GM12878 (cell line): ENCODE data around the gene LONRF2. TPM values are rescaled to one million over a fixed set of nuclear protein-coding genes. Genes with fewer than 3 reads are reported as not detected.

Experiments
- ATAC-seq: fragments of 200-7000 bp; cut with Tn5 transposase; 3 replicates; pipeline ENCODE4 v1.9.1; 2020; ENCODE audit warnings: mild to moderate bottlenecking, moderate library complexity
- BruUV-seq: library from RNA; stranded (reverse); fragments of 400-500 nt; replicated peaks from 2 replicates; lab custom pipeline; 2021; lab: Mats Ljungman, UMichigan
- CTCF ChIA-PET: fragments of 300-600 bp; sonication (Branson Sonifier 250); formaldehyde crosslinking; extraction: SDS; loops from one replicate; lab custom pipeline; 2021; ENCODE audit warnings: inconsistent platforms; lab: Yijun Ruan, JAX
- POLR2A ChIA-PET: fragments of 350-600 bp; formaldehyde crosslinking; extraction: SDS; loops from one replicate; lab custom pipeline; 2021; ENCODE audit warnings: inconsistent platforms; lab: Charles Lee
- RAD21 ChIA-PET: fragments of 300-600 bp; sonication (Branson Sonifier 250); formaldehyde crosslinking; loops from one replicate; lab custom pipeline; 2023; ENCODE audit warnings: antibody characterized with exemption; ENCODE audit not compliant: unreplicated experiment; lab: Charles Lee
- SMC1A ChIA-PET: fragments of 300-600 bp; sonication (Branson Sonifier 250); formaldehyde crosslinking; loops from one replicate; lab custom pipeline; 2023; ENCODE audit not compliant: unreplicated experiment, uncharacterized antibody; lab: Charles Lee
- DNase-seq: peaks from one replicate; pipeline ENCODE4 v3.0.0-alpha.2; 2011; ENCODE audit warnings: low read depth, low spot score
- FAIRE-seq: peaks from 3 replicates; lab custom pipeline; 2011; peaks lifted over from hg19 to GRCh38; lab: Jason Lieb, UNC
- H2AFZ ChIP-seq: 2 replicates; pipeline ENCODE4 v1.6.0; 2011; ENCODE audit warnings: low read depth, low read length, control low read depth; ENCODE audit not compliant: control insufficient read depth
- H3K27ac ChIP-seq: 2 replicates; pipeline ENCODE4 v1.5.1; 2011; ENCODE audit warnings: control low read depth; ENCODE audit not compliant: control insufficient read depth, insufficient read depth
- H3K27me3 ChIP-seq, 2 experiments: replicated peaks in 1 of 2; 2 replicates each; pipeline versions ENCODE4 v1.6.0 to v1.6.1; 2011; ENCODE audit warnings: low read length in 1 of 2; ENCODE audit not compliant: control insufficient read depth in 2 of 2, insufficient read depth in 2 of 2
- H3K36me3 ChIP-seq, 2 experiments: 2 replicates each; pipeline ENCODE4 v1.5.1; 2011; ENCODE audit warnings: low read length in 1 of 2; ENCODE audit not compliant: control insufficient read depth in 2 of 2, insufficient read depth in 2 of 2
- H3K4me1 ChIP-seq: 2 replicates; pipeline ENCODE4 v1.6.1; 2011; ENCODE audit warnings: mild to moderate bottlenecking, low read length, moderate library complexity, mixed read lengths; ENCODE audit not compliant: control insufficient read depth, insufficient read depth
- H3K4me2 ChIP-seq: 2 replicates; pipeline ENCODE4 v1.6.0; 2011; ENCODE audit warnings: control low read depth; ENCODE audit not compliant: control insufficient read depth, insufficient read depth
- H3K4me3 ChIP-seq: fragments of 200-600 bp; sonication (generic); 2 replicates; pipeline ENCODE4 v1.5.1; 2016
- H3K79me2 ChIP-seq: 2 replicates; pipeline ENCODE4 v1.6.0; 2011; ENCODE audit warnings: low read length; ENCODE audit not compliant: control insufficient read depth, insufficient read depth
- H3K9ac ChIP-seq: 2 replicates; pipeline ENCODE4 v1.8.0; 2011; ENCODE audit warnings: low read length, control low read depth, mixed read lengths; ENCODE audit not compliant: control insufficient read depth, insufficient read depth
- H3K9me3 ChIP-seq: replicated peaks from 3 replicates; pipeline ENCODE4 v1.5.1; 2011; ENCODE audit warnings: mild to moderate bottlenecking, low read length; ENCODE audit not compliant: control insufficient read depth, insufficient read depth
- H4K20me1 ChIP-seq: 2 replicates; pipeline ENCODE4 v1.6.0; 2011; ENCODE audit not compliant: control insufficient read depth, insufficient read depth
- ATF3 ChIP-seq: IDR thresholded peaks from 2 replicates; pipeline ENCODE4 v1.6.1; 2011; ENCODE audit warnings: low read depth, mild to moderate bottlenecking, low read length, moderate library complexity, borderline replicate concordance; ENCODE audit errors: extremely low read depth
- BRCA1 ChIP-seq: IDR thresholded peaks from 2 replicates; pipeline ENCODE4 v1.6.1; 2011; ENCODE audit warnings: low read depth, low read length, improper control_type of control experiment
- CBX3 ChIP-seq: fragments of 200-600 bp; sonication (generic); IDR thresholded peaks from 2 replicates; pipeline ENCODE4 v1.6.1; 2016; ENCODE audit warnings: low read depth, borderline replicate concordance
- CREB1 ChIP-seq: IDR thresholded peaks from 2 replicates; pipeline ENCODE4 v1.6.1; 2012; ENCODE audit warnings: low read depth, mild to moderate bottlenecking, inconsistent platforms
- CUX1 ChIP-seq: IDR thresholded peaks from 2 replicates; pipeline ENCODE4 v1.6.1; 2012; ENCODE audit warnings: improper control_type of control experiment, low read depth, low read length; ENCODE audit not compliant: insufficient replicate concordance
- EED ChIP-seq: sonication (generic); IDR thresholded peaks from 2 replicates; pipeline ENCODE4 v1.6.1; 2016; ENCODE audit warnings: antibody characterized with exemption, low read depth
- HDGF ChIP-seq: fragments of 450-650 bp; IDR thresholded peaks from 2 replicates; pipeline ENCODE4 v1.6.1; 2016; ENCODE audit warnings: antibody characterized with exemption
- IRF4 ChIP-seq: IDR thresholded peaks from 2 replicates; pipeline ENCODE4 v1.6.1; 2011; ENCODE audit warnings: low read depth, low read length
- MTA2 ChIP-seq: fragments of 450-650 bp; IDR thresholded peaks from 2 replicates; pipeline ENCODE4 v1.6.1; 2016; ENCODE audit warnings: low read depth, mild to moderate bottlenecking, moderate library complexity
- RCOR1 ChIP-seq: conservative IDR thresholded peaks from 2 replicates; pipeline ENCODE4 v1.6.1; 2012; ENCODE audit warnings: low read depth, low read length, improper control_type of control experiment
- SRF ChIP-seq, 2 experiments: IDR thresholded peaks; 2 replicates each; pipeline ENCODE4 v1.6.1; 2011; ENCODE audit warnings: low read depth in 2 of 2, low read length in 2 of 2, mild to moderate bottlenecking in 1 of 2, moderate library complexity in 1 of 2
- TCF3 ChIP-seq: IDR thresholded peaks from 2 replicates; pipeline ENCODE4 v1.6.1; 2012; ENCODE audit warnings: low read depth, mild to moderate bottlenecking, low read length, borderline replicate concordance; ENCODE audit not compliant: insufficient read depth
- USF2 ChIP-seq: IDR thresholded peaks from 2 replicates; pipeline ENCODE4 v1.6.1; 2011; ENCODE audit warnings: low read depth, low read length, improper control_type of control experiment, borderline replicate concordance
- WGBS: methylation state at CpG from one replicate; pipeline ENCODE4 v1.1.6; 2016; ENCODE audit warnings: low lambda C conversion rate; ENCODE audit not compliant: insufficient replicate concordance, insufficient coverage; ENCODE audit errors: missing lambda C conversion rate; 5-methylcytosine and 5-hydroxymethylcytosine counted together
- in situ Hi-C: fragments of 300-500 bp; cut with MboI; formaldehyde crosslinking; loops from 9 replicates; pipeline ENCODE4 v1.14.3; 2018; ENCODE audit warnings: mixed read lengths
- intact Hi-C: fragments of 100-400 bp; cut with micrococcal nuclease; formaldehyde crosslinking; loops from one replicate; pipeline ENCODE4 v1.14.2; 2022; ENCODE audit not compliant: unreplicated experiment
- polyA plus RNA-seq, 11 experiments: library from polyadenylated mRNA; depleted of rRNA in 4 of 11; unstranded in 6 of 11; stranded (reverse) in 5 of 11; fragments of >200 nt; fragmentation: Nextera tagmentation in 4 of 11; fragmentation: Illumina TruSeq in 1 of 11; extraction: Ambion mirVana in 4 of 11; extraction: Trizol in 1 of 11; gene quantifications; 1 replicate in 1 of 11; 2 replicates in 10 of 11; pipeline versions ENCODE4 v1.2.1 to v1.2.3, GENCODE V29; 2011 to 2016; ENCODE audit warnings: inconsistent platforms in 2 of 11, missing spikeins in 2 of 11, low read depth in 1 of 11
- total RNA-seq, 4 experiments: library from RNA; depleted of rRNA in 3 of 4; stranded (reverse); fragments of >200 nt in 3 of 4; fragmentation: Illumina TruSeq in 1 of 4; extraction: Trizol in 1 of 4; gene quantifications; 2 replicates each; pipeline versions ENCODE4 v1.2.1 to v1.2.3, GENCODE V29; 2013 to 2021

Gene LONRF2
- total and polyA plus RNA-seq, 10 of the 15 experiments (the other 5 are each of a cell fraction or from before 2014, with no cell fraction given): under 0.01 to 0.04 (median 0.01) TPM; not detected in 4

GRCh38 chr2:100289020-100289419 is 33.3 kb downstream of the LONRF2 start:
- POLR2A ChIA-PET: no interaction called here
- in situ Hi-C loops (no loop called here), intact Hi-C loops (no loop called here)
- WGBS: 17% methylated on average over 6 of the region's 6 CpGs
- Histone ChIP-seq H3K79me2 (no peaks in the 10 kb centered on the region), H3K27ac (no peak overlapping the region), H3K4me3 (no peak overlapping the region), H3K4me2 (no peak overlapping the region), H3K9ac (no peak overlapping the region), H3K4me1 (no peaks in the 10 kb centered on the region), H3K36me3 (no peaks in the 10 kb centered on the region), H4K20me1 (no peaks in the 10 kb centered on the region), H3K9me3 (no peaks in the 10 kb centered on the region; the same call in 2 of the 3 replicates), H2AFZ (no peak overlapping the region), H3K27me3 (0 out of 4 replicates have a peak, but pooled peaks cover 0 to 2% of the 10 kb centered on the region in 2 experiments)
- FAIRE-seq: no peak
- no peak for DNase-seq
- BruUV-seq: no TSS peak
- TF ChIP-seq BRCA1 (no peak), TCF3 (no peak), EED (no peak), ATF3 (no peak), USF2 (no peak), RCOR1 (no peak), CBX3 (no peak), HDGF (no peak), IRF4 (no peak), MTA2 (no peak), CUX1 (no peak), CREB1 (no peak), SRF (IDR thresholded peaks at IDR 0.05; ENCODE audit: low read depth in 2 of 2, low read length in 2 of 2) (no peak)
- SMC1A ChIA-PET: interaction anchor here (1.3 kb wide), 1 partner anchor 9 kb away, joined by 3 read pairs; no protein-coding TSS in a partner anchor
- RAD21 ChIA-PET: interaction anchor here (0.6 kb wide), 1 partner anchor 48 kb away, joined by 3 read pairs; no protein-coding TSS in a partner anchor
- CTCF ChIA-PET: no interaction called here
- no peak for ATAC-seq
